VCaP (cell line): ENCODE data around the gene MBOAT2.
"Not testable (repeated sequence)": the region's sequence is repeated elsewhere in the genome, so short reads cannot be mapped to it uniquely, and the experiment has no call there.

Experiments used
- H3K27ac ChIP-seq: fragments of 450-650 bp; 2 replicates; pipeline ENCODE4 v1.5.1; 2017
- CTCF ChIP-seq: fragments of 450-650 bp; conservative IDR thresholded peaks from 2 replicates; pipeline ENCODE4 v1.5.1; 2017; ENCODE audit warnings: mild to moderate bottlenecking, moderate library complexity

The MBOAT2 gene

GRCh38 chr2:8895087-8895912 is 108.2 kb downstream of the MBOAT2 start:
- not testable (repeated sequence) for H3K27ac ChIP-seq

DNA sequence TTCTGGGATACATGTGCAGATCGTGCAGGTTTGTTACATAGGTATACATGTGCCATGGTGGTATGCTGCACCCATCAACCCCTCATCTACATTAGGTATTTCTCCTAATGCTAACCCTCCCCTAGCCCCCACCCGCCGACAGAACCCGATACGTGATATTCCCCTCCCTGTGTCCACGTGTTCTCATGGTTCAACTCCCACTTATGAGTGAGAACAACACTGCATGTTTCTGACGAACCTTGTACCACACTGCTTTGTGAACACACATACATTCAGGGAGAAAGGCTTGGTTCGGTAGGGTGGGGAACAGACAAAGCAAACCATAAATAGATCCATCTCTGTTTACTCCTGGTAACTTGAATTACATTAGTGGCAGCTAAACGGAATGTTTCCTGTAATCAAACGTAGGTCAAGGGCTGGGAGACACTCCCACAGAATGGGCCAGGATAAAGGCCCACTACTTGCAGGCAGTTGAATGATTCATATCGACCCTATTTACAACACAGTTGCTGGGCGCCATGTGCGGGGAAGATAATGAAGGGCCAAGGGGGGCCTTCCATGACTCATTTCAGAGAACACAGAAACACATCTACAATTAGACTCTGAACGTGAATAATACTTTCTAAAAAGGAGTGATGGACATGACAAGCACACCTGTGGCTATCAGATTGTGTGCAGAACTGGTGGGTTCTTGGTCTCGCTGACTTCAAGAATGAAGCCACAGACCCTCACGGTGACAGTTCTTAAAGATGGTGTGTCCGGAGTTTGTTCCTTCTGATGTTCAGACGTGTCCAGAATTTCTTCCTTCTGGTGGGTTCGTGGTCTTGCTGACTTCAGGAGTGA is 109.3 kb downstream of the MBOAT2 start:
- TF ChIP-seq CTCF = no peak
- 0 out of 2 replicates have a peak overlapping the region, but pooled peaks have one; percentile 4 for H3K27ac ChIP-seq

- H3K27ac ChIP-seq = 0 out of 2 replicates have a peak overlapping the region, but pooled peaks have one; percentile 4
- no peak for TF ChIP-seq CTCF
These were observed 110.0 kb downstream of the MBOAT2 start for GRCh38 chr2:8893474-8893873.

- no peak for TF ChIP-seq CTCF
These were observed 111.4 kb downstream of the MBOAT2 start for GRCh38 chr2:8892111-8892510.

GRCh38 chr2:8889978-8890377 is 113.5 kb downstream of the MBOAT2 start:
- no peak overlapping the region for H3K27ac ChIP-seq
- TF ChIP-seq CTCF = no peak

More at GRCh38 chr2:8892111-8892510, 111.4 kb downstream of the MBOAT2 start:
- no peak overlapping the region for H3K27ac ChIP-seq

DNA sequence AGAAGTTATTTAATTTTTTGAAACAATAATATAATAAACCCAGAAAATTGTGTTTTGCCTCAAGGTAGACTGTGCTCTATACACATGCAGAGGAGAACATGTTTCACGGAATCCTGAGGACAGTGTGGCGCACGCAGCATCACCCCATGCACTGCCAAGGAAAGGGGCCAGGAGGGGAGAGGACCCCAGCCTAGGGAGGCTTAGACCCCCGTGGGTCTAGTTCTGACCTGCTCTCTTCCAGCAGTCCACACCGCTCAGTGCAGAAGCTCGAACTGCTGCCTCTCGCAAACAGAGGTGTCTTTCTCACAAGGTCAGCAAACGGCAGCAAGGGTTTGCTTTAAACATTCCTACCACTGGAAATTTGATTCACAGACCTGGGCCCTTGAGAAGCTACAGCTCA is 114.5 kb downstream of the MBOAT2 start:
- no peak for TF ChIP-seq CTCF
- H3K27ac ChIP-seq = peak overlapping the region; percentile 15; the same call in 1 of the 2 replicates

DNA sequence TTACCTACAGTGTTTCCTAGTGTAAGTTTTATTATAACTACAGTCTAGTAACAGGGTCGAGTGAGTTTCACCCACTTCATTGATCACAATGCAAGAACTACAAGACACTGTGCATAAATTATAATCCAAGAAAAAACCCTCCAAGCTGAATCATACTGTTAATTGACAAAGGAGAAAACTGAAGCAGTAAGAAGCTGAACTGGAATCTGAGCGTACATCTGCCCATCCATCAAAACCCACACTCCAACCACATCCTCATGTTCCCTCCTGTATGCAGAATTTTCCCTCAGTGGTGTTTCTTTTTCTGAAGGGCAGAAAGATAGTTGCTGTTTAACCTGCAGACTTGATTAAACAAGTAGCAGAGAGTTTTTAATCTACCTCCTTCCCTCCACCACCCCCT is 116.6 kb downstream of the MBOAT2 start:
- TF ChIP-seq CTCF = no peak
- H3K27ac ChIP-seq = peak overlapping the region; percentile 82
